ENCODE measurements around the gene PRG3.
"Not testable (repeated sequence)": the region's sequence is repeated elsewhere in the genome, so short reads cannot be mapped to it uniquely, and the experiment has no call there.

The PRG3 gene

DNA sequence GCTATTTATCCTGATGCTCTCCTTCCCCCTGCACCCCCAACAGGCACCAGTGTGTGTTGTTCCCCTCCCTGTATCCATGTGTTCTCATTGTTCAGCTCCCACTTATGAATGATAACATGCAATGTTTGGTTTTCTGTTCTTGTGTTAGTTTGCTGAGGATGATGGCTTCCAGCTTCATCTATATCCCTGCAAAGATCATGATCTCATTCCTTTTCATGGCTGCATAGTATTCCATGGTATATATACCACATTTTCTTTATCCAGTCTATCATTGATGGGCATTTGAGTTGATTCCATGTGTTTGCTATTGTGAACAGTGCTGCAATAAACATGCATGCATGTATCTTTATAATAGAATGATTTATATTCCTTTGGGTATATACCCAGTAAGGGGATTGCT lies 19.5 kb downstream of the PRG3 start:
- not testable (repeated sequence) for DNase-seq (ENCODE audit: low read depth in 1 of 2, low spot score in 1 of 2)

DNA sequence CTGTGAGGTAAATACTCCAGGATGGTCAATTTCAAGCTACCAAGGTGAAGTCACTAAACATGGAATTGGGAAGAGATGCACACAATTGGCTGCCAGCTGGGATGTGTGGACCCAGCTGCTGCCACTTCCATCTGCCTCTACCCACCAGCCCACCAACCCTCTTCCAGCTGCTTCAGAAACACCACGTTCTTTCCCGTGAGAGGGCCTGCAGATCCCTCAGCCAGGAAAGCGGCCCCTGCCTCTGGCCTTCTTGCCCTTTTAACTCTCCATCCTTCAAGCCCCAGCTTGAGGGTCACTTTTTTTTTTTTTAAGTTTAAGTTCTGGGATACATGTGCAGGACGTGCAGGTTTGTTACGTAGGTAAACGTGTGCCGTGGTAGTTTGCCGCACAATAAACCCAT lies 20.0 kb downstream of the PRG3 start:
- DNase-seq (ENCODE audit: low read depth in 1 of 2, low spot score in 1 of 2) = no peak

DNA sequence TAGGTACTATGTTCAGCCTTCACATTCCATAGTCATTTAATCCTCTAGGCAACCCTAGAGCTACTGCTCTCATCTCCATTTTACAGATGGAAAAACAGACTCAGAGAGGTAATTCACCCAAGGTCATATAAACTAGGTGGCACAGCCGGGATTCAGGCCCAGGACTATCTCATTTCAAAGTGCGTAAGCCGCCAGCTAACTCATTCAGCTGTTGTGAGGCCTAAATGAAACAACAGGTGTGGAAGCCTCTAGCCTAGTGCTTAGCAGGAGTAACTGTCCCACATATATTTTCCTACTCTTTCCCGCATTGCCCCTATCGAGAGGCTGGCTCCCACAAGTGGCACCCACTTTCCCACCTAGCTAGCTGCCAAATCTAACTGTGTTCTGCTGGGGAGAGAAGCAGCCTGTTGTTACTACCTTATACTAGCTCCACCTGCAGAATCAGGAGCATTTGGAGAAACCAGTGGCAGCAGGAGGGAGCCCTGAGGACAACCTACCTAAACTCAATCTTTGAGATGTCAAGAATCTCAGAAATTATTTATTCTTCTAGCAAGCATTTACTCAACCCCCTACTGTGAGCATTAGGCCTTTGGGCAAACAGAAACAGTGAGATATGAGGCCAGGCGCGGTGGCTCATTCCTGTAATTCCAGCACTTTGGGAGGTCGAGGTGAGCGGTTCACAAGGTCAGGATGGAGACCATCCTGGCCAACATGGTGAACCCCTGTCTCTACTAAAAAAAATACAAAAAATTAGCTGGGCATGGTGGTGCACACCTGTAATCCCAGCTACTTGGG lies 20.9 kb downstream of the PRG3 start:
- no peak for DNase-seq (ENCODE audit: low read depth in 1 of 2, low spot score in 1 of 2)

DNA sequence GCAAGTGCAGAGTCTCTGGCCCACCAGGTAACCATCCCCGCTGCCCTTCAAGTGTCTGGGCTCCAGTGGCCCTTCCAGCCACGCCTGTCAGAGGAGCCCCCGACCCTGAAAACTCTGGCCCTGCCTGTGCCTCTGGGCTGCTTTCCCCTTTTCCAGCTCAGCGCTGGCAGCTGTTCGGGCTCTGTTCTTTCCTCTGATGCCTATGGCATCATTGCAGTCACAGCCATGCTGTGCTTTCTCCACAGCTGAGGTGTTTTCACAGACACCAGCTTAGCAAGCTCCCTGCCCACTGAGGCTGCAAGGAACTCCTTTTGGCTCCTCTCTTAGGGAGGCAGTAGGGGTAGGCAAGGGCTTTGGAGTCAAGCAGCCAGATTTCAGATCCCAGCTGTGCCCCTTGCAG lies 21.6 kb downstream of the PRG3 start:
- DNase-seq (ENCODE audit: low read depth in 1 of 2, low spot score in 1 of 2) = no peak

DNA sequence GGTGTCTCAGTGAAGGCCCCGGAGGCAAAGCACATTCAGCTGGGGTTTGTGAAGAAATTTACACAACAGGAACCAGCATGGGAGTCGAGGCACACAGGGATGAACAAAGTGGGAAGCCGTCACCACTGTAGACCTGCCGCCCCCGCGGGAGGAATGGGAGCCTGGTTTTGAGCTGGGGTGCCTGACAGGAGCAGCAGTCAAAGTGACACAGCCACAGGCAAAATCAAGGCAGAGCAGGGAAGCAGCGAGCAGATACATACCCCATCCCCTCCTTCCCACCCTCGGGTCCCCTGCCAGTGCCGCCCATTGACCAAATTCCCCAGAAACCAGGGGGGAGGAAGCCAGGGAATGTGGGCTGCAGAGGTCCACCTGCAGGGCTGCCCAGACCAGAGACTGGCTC lies 22.0 kb downstream of the PRG3 start:
- DNase-seq (ENCODE audit: low read depth in 1 of 2, low spot score in 1 of 2) = no peak

DNA sequence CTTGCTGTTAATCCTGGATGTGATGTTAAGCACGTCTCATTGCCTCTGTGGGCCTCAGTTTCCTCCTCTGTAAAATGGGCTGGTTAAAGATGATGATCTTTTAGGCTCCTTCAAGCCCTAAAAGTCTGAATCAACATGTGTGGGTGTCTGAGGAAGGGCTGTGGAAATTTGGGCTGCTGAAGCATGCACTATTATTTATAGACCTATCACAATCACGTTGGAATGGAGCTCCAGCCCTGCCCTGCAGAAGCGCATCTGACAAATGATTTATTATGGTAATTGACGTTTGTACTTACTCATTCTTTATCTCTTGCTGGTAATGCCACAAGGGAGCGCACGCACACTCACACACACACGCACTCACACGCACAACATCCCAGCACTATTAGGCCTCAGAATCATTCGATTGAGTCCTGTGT lies 22.4 kb downstream of the PRG3 start:
- DNase-seq (ENCODE audit: low read depth in 1 of 2, low spot score in 1 of 2) = no peak

DNA sequence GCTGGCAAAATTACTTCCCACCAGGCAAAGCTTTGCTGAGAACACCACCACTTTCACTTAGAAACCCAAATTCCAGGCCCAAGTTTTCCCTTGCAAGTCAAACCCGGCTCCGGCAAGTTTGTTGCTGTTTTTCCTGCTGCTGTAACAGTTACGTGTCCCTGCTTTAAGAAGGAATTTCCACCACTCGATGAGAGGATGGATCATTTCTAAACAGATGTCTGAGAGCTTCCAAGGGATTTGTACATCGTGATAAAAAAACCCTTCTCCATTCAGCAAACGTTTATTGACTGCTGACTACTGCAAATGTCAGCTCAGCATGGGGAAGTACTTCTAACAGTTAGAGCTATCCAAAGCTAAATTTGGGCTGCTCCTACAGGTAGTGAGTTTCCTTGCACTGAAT lies 23.1 kb downstream of the PRG3 start:
- no peak for DNase-seq (ENCODE audit: low read depth in 1 of 2, low spot score in 1 of 2)

DNA sequence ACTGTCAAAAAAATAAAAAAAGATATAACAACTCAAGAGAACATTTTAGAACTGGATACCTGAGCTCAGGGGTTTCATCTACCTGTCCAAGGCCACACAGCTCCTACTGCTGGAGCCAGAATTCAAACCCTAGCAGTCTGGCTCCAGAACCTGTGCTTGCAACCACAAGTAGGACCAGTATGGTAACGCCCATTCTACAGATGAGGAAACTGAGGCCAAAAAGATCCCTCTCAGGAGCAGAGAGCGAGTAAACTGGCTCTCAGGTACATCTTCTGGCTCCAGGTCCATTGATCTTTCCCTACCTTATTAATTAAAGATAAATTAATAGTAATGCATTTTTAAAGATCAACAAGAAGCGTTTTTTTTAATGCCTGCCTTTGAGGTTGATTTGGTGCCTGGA lies 23.6 kb downstream of the PRG3 start:
- DNase-seq (ENCODE audit: low read depth in 1 of 2, low spot score in 1 of 2) = no peak

DNA sequence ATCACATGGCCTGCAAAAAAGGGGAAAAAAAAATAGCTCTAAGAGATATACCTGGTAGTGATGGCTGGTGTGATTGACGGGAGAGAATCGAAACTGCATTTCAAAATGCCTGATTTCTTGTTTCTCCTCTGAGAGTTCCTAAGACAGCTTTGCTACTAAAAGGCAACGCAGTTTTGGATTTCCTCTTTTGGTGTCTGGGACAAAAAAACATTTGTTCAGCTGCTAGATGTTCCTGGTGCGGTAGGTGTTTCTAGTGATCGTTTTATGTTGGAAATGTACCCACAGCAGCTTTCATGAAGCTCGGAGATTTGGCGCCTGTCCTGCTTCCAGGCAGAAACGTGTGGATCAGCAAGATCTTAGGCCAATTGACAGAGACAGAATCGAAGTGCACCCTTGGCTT lies 24.7 kb downstream of the PRG3 start:
- no peak for DNase-seq (ENCODE audit: low read depth in 1 of 2, low spot score in 1 of 2)

DNA sequence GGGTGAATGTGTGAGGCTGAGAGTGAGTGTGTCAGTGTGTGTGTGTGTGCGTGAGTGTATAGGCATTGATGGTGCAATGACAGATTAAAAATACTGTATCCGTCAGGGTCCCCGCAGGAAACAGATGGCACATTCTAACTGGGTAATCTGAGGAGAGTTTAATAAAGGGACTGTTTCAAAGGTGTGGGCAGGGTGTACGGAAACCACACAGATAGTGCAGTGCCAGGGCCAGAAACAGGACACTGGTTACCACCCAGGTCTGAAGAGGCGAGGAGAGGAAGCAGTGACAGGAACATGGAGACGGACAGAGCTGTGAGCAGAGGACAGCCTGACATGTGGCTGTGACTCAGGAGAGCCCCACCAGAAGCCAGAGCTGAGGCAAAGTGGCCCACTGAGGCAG lies 26.3 kb downstream of the PRG3 start:
- DNase-seq (ENCODE audit: low read depth in 1 of 2, low spot score in 1 of 2) = no peak

DNA sequence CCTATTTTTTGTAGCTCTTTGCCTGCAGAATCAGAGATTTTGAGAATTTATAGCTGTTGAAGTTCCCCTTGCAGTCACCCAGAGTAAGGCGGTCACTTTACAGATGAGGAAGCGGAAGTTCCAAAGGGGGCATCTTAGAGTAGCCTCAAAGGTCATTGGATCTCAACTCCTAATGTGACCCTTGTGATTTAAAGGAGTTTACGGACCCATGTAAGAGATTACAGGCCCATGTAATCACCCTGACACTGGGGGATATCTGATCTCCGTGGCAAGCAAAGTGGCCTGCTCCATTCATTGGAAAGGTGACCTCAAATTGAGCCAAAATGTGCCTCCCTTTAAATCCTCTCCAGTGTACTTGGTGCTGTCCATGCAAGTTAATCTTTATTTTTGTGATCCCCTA lies 27.1 kb downstream of the PRG3 start:
- DNase-seq (ENCODE audit: low read depth in 1 of 2, low spot score in 1 of 2) = no peak

DNA sequence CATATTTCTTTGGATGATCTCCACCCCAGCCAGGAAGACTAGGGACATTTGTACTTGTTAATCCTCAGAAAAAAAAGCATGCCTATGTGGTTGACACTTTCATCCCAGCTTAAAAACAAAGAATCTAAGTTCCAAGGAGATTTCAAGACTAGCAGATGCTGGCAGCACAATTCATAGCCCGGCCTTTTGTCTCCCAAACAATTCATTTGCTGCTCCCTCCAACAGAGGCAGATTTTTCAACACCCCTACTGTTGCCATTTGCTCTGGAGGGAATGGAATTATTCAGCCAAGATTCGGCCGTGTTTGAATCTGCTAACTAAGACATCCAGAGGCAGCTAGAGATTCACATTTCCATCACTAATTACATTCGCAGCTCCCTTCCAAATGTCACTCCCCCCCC lies 27.5 kb downstream of the PRG3 start:
- no peak for DNase-seq (ENCODE audit: low read depth in 1 of 2, low spot score in 1 of 2)

DNA sequence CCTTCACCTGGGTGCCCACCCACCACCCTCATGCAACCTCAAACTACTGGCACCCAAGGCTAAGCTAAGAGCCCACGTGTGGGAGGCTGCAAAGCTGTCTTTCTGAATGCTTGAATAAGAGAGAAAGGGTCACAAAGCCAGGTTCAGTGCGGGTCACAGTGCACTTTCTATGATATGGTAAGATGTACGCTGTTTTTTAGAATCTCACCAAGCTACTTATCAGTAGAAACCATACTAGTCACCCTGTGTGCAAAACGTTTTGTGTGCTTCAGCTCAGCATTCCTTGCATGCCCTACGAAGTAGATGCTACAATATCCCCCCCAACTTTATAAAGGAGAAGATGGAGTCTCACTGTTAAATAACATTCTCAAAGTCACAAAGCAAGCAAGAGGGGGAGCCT lies 27.9 kb downstream of the PRG3 start:
- no peak for DNase-seq (ENCODE audit: low read depth in 1 of 2, low spot score in 1 of 2)

DNA sequence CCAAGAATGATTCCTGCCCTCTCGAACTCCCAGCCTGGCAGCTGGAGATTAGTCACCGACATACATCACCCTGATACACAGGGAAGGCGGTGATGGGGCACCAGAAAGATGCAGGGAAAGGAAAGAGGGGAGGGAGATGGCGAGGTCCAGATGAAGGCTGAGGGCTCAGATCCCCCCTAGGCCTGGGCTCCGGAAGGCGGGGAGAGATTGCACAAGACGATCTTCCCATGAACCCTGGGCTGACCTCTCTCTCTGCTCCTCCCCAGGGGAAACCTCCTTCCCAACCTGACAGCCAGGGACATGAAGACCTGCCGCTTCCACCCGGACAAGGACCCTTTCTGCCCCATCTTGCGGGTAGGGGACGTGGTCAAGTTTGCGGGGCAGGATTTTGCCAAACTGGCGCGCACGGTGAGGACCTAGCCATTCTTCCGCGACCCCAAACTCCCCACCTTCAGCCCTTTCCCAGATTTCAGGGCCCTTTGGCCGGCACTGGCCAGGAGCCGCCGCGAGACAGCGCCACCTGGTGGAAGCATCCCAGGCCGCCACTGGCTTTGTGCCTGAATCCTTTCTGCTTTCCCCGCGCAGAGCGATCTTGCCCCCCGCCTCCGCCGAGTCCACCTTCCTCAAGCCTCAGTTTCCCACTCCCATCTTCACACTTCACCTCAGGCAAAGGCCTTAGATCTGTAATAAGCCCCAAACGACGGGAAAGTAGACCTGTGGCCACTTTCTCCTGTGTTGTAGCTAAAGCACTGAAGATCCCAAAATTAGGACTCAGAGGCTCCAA lies 31.3 kb downstream of the PRG3 start:
- peak; percentile 32 to 45 for DNase-seq (ENCODE audit: low read depth in 1 of 2, low spot score in 1 of 2)

DNA sequence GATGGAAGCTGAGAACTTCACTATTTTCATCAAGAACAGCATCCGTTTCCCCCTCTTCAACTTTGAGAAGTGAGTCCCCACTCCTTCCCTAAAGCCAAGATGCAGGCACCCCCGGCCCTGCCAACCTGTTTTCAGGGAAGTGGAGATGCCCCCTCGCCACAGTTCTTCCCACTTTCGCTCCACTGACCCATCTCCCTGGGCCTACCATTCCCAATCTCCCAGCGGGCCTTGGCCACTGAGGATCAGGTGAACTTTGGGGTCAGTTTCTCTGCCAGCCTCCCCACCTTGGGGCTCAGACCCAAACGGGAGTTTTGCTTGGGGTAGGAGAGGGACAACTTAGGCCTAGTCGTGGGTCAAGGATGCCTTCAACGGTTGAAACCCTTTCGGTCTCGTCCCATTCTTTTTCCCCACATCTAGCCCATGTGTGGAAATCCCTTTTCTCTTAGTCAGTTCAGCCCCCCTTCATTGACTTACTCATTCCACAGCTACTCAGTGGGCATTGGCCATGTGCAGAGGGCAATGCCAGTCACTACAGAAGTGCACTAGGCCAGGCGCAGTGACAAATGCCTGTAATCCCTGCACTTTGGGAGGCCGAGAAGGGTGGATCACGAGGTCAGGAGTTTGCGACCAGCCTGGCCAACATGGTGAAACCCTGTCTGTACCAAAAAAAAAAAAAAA lies 32.2 kb downstream of the PRG3 start:
- no peak for DNase-seq (ENCODE audit: low read depth in 1 of 2, low spot score in 1 of 2)

DNA sequence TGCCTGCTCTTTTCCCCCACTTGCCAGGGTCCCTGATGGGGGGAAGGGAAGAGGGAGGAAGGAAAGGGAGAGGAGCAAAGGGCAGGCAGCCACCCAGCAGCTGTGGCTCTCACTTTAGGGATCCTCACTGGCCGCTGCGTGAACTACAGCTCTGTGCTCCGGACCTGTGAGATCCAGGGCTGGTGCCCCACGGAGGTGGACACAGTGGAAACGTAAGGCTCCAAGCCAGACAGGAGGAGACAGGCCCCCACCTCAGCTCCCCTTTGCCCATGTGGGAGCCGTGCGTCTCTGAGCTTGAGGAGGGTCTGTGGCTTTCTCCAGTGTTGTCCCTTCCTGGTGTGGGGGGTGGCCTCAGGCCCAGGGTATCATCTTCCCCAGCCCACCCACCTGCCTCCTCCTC lies 32.9 kb downstream of the PRG3 start:
- no peak for DNase-seq (ENCODE audit: low read depth in 1 of 2, low spot score in 1 of 2)

DNA sequence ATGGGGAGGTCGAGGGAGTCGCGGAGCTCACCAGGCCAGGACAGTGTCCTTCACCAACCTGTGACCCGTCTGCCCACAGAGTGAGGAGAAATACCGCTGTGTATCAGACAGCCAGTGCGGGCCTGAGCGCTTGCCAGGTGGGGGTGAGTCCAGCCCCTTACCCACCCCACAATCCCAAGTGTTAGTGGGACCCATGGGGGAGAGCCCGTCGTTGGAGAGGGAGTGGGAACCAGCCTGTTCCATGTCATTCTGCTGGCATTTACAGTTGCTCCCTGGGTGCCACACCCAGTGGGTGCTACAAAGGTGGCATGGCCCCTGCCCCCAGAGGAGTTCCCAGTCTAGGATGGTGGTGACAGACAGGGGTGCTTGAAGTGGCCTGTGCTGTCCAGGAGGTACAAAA lies 33.6 kb downstream of the PRG3 start:
- no peak for DNase-seq (ENCODE audit: low read depth in 1 of 2, low spot score in 1 of 2)

DNA sequence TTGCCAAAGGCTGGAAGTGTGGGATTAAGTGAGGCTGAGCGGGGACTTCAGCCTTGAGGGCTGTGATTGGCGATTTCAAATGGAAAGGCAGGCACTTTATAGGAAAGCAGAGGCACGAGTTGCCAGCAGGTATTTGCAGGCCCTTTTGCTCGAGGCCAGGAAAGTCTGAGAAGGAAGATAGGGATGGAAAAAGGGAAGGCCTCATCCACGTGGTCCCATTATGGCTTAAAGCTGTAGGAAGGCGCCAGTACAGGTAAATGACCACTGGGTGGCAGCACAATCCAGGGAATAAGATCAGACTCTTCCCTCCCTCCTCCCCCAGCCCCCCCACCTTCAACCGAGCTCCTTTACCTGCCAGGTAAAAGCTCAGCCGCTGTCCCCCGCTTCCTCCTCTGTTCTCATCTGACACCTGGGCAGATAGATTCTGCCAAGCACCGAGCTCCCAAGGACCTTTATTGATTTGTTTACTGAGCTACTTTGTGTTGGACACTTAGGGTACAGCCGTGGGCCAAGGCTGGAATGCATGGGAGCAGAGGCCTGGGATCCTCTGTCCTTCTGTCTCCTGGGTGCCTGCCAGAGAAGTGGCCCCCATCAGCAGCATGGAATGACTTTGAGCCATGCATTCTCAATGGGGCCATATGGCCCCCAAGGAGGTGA lies 35.3 kb downstream of the PRG3 start:
- peak; percentile 30 to 53 for DNase-seq (ENCODE audit: low read depth in 1 of 2, low spot score in 1 of 2)

DNA sequence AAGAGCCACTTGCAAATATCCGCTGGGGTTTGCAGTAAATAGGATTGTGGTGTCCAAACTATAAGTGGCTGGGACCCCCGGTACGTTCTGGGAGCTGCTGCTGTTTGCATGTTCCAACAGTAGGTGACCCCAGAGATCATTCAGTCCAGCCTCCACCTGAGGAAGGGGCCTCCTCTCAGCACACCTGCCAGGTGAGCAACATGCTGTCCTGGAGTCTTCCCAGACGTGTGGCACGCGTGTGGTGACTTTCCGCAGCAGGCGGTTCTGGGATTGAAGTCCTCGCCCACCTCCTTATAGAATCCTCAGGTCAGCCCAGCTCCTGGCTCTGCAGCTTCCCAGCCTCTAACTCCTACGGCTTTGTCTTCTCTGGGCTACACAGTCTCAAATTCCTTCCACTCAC lies 36.1 kb downstream of the PRG3 start:
- no peak for DNase-seq (ENCODE audit: low read depth in 1 of 2, low spot score in 1 of 2)

DNA sequence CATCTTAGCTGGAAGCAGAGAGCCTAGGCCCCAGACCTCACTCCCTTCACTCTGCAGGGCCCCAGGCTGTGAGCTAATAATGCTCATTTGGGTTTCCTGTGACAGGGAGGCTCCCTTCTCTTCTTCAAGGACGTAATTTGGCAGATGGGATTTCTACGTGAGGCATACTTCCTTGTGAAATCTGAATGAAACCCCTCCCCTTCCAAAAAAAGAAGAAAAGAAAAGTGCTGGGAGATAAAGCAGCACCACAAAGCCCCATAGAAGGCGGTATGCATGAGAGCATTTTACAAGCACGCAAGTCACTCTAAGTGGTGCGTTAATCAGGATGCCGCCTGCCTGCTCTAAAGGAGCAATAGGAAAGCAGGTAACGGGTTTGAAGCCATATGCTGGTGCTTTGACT lies 37.1 kb downstream of the PRG3 start:
- no peak for DNase-seq (ENCODE audit: low read depth in 1 of 2, low spot score in 1 of 2)

DNA sequence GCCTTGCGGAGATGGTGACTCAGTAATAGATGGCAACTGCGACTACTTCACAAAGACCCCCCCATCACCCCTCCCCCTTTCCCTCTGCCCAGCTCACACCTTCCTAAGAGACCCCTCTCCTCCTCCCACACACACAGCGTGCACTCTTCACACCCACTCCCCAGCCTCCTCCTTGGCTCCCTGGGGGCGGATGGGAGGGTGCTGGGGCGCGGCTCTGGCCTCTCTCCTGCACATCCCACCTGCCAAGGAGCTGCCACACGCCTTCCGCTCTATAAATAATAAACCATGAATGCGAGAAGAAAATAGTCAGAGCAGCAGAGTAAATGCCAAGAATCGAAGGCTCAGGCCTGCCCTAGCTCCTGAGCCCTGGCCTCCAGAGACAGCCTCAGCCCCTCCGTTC lies 38.2 kb downstream of the PRG3 start:
- no peak for DNase-seq (ENCODE audit: low read depth in 1 of 2, low spot score in 1 of 2)

All from stimulated activated CD4-positive, alpha-beta T cell treated with anti-CD3 and anti-CD28 coated beads, Interleukin-15, amount 100 ng/mL, for 1 hour (primary cell).